GM18909 (cell line): Measurements from ENCODE around the gene PDE6G.
A peak's percentile ranks its signal among the peaks of the same experiment; 100 is the strongest.
"Not testable (repeated sequence)": the region's sequence is repeated elsewhere in the genome, so short reads cannot be mapped to it uniquely, and the experiment has no call there.

Experiments used
- ATAC-seq: cut with Tn5 transposase; IDR thresholded peaks from one replicate; pipeline ENCODE4 v1.9.1; 2021; ENCODE audit warnings: mild to moderate bottlenecking; ENCODE audit not compliant: unreplicated experiment, poor library complexity

PDE6G gene

DNA sequence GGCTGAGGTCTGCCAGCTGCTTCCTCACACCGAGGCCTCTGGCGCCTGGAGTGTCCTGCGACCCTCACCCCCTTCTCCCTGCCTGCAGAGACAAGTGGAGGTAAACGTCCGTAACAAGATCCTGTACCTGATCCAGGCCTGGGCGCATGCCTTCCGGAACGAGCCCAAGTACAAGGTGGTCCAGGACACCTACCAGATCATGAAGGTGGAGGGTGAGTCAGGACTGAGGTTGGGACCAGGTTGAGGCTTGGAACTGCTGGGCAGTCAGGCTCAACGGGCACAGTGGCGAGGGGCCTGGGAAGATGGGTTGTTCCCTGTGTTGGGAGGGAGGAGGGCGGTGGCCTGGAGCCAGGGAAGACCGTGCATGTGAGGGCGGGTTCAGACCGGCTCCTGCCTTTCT, 32.3 kb upstream of the PDE6G start:
- no peak for ATAC-seq

DNA sequence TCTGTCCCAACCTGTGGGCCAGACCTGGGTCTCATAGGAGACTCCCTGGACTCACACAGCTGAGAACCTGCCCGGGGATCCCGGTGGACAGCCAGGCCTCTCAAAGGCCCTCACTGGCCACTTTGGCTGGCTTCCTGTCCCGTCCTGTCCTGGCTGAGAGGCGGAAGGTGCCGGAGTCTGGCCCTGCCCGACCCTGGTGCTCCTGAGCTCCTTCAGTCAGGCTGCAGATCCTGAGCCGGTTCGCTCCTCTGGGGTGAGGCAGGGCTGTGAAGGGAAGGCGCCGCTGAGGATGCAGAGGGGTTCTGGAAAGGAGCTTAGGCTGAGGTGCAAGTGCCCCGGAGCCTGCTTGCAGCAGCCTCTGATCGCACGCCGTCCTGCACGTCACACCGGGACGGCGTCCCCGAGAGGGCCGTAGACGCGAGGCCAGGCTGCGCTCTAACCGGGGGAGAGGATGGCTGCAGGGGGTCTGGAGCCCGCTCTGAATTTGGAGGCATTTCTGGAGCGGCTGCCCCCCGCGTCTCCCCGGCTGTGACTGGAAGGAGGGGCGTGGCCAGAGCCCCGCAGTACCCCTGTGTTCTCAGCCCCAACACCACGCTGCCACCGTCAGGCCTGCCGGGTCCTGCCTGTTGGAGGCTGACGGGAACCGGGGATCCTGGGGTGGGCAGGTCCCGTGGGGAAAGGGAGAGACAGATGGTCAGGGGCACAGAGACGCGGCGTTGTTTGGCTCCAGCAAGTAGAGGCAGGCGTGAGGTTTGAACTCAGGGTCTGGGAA, 31.6 kb upstream of the PDE6G start:
- ATAC-seq, result no peak

- ATAC-seq, result no peak
Observed at GRCh38 chr17:81686614-81687013, 30.3 kb upstream of the PDE6G start.

GRCh38 chr17:81685108-81685507, 28.8 kb upstream of the PDE6G start:
- no peak for ATAC-seq

- no peak for ATAC-seq
Observed at GRCh38 chr17:81684442-81684911, 28.1 kb upstream of the PDE6G start.

GRCh38 chr17:81683584-81684441, 27.5 kb upstream of the PDE6G start, which contains the start of the genes ARL16 and HGS:
ARL16 (minus strand) TSS chr17:81683797; CDS start chr17:81683753, 44 bp downstream.
HGS (plus strand) TSS chr17:81684011; CDS start chr17:81684067, 56 bp downstream.
- ATAC-seq, result peak; percentile 92

DNA sequence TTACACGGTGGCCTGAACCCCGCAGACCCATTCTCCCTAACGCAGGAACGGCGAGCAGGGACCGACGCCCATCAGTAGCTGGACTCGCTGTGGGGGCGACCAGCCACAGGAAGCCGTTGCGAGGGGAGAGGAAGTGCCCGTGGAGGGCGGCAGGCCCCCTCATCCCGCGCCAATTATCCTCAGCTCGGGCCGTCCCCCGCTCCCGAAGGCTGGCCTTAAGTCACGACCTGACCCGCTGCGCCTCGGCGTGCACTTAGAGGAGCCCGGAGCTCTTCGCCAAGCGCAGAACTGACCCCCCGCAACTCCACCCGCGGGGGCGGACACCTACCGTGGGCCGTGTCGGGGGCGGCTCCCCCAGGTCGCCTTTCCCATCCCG, 26.9 kb upstream of the PDE6G start:
- peak; percentile 3 for ATAC-seq

GRCh38 chr17:81682565-81683207, 26.3 kb upstream of the PDE6G start:
- ATAC-seq, result no peak

- ATAC-seq, result no peak
Observed at GRCh38 chr17:81681672-81682071, 25.3 kb upstream of the PDE6G start.

- ATAC-seq, result no peak
Observed at GRCh38 chr17:81680150-81680549, 23.8 kb upstream of the PDE6G start.

DNA sequence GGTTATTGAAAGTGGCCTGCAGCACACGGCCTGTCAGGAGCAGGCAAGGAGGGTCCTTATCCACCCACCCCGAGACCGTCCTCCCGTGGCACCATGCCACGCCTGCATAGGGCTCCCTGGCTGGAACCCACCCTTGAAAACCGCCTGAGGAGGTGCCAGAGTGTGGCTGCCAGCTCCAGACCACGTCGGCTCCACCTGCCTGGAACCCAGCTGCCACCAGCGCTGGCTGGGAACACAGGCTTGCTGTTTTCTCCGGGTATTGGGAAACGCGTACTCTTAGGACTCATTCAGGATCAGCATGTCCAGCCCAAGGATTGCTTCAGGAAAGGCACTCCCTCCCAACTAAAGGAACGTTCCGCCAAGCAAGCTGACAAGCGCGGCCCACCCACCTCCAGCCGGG, 20.6 kb upstream of the PDE6G start:
- ATAC-seq, result no peak

DNA sequence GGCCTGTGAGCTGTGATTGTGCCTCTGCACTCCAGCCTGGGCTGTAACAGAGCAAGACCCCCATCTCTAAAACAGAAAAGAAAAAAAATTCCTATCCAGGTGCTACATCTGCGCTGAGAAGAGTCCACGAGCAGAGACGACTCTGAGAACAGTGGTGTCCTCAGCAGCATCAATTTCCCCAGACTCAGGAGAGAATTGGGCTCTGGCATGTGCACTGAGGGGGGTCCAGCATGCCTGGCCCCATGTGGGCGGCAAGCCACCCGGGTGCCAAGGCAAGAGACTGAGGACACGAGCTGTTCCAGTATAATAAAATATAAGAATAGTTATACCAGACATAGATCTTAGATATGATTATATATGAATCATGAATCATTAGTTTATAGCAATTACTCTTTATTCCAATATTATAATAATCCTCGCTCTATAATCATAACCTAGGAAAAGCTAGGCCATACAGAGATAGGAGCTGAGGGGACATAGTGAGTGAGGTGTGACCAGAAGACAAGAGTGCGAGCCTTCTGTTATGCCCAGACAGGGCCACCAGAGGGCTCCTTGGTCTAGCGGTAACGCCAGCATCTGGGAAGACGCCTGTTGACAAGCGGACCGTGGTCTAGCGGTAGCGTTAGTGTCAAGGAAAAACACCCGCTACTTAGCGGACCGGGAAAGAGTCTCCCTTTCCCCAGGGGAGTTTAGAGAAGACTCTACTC, 19.3 kb upstream of the PDE6G start:
- not testable (repeated sequence) for ATAC-seq

GRCh38 chr17:81673561-81674258, 17.4 kb upstream of the PDE6G start:
- ATAC-seq, result no peak

- ATAC-seq, result no peak
Observed at GRCh38 chr17:81672954-81673353, 16.6 kb upstream of the PDE6G start.

DNA sequence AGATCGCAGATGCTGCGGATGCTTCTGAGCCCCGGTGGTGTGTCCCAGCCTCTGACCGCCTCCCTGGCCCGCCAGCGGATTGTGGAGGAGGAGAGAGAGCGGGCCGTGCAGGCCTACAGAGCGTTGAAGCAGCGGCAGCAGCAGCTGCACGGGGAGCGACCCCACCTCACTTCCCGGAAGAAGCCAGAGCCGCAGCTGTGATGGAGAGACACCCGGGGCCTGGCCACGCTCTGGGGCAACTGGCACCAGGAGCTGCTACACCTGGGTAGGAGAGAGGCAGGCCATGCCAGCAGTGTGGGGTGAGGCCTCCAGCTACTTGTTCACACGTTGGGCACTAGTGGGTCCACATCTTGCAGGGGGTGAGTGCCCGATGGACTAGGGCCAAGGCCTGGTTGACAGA, 16.2 kb upstream of the PDE6G start:
- no peak for ATAC-seq

DNA sequence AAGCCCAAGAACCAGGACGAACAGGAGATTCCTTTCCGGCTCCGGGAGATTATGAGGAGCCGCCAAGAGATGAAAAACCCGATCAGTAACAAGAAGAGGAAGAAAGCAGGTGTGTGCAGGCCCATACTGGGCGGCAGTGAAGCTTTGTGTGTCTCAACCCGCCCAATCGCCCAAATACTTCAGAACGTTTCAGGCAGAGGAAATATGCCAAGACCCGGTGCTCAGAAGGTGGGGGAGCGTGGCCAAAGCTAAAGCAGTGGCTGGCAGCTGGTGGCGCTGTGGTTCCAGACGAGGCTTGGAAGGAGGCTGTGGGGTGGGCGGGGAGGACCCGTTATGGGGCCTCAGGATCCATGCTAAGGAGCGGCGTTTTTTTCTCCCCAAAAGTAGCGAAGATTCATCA, 11.4 kb upstream of the PDE6G start:
- ATAC-seq, result no peak

- ATAC-seq, result peak; percentile 92
Observed at GRCh38 chr17:81666342-81667191, 10.2 kb upstream of the PDE6G start, which contains the start of the genes CCDC137 and OXLD1. CCDC137 (plus strand) TSS chr17:81666737; CDS start chr17:81666767, 30 bp downstream. OXLD1 (minus strand) TSS chr17:81666605; CDS start chr17:81666577, 28 bp downstream.

- no peak for ATAC-seq
Observed at GRCh38 chr17:81666092-81666341, 9.7 kb upstream of the PDE6G start.
